HAP-1 (cell line): ENCODE measurements around the gene FMNL2.

Source experiments
- DNase-seq, 2 experiments: peaks; one replicate each; pipeline ENCODE4 v3.0.0-alpha.2; 2016 to 2020; ENCODE audit warnings: low spot score in 2 of 2
- H3K27me3 ChIP-seq: fragments of 250-450 bp; sonication (Bioruptor Pico); 2 replicates; pipeline ENCODE4 v1.5.1; 2020; ENCODE audit warnings: low read depth, mild to moderate bottlenecking, moderate library complexity
- H3K36me3 ChIP-seq: fragments of 250-450 bp; sonication (Bioruptor Pico); replicated peaks from 2 replicates; pipeline ENCODE4 v1.5.1; 2020; ENCODE audit warnings: mild to moderate bottlenecking
- H3K4me1 ChIP-seq: fragments of 250-450 bp; sonication (Bioruptor Pico); 2 replicates; pipeline ENCODE4 v1.5.1; 2020; ENCODE audit warnings: mild to moderate bottlenecking
- H3K4me3 ChIP-seq: fragments of 250-450 bp; sonication (Bioruptor Pico); 2 replicates; pipeline ENCODE4 v1.5.1; 2020; ENCODE audit warnings: mild to moderate bottlenecking, moderate library complexity
- H3K9me3 ChIP-seq: fragments of 250-450 bp; sonication (Bioruptor Pico); 2 replicates; pipeline ENCODE4 v1.5.1; 2020; ENCODE audit warnings: mild to moderate bottlenecking, moderate library complexity
- in situ Hi-C: fragments of 300-500 bp; cut with MboI; formaldehyde crosslinking; loops from 3 replicates; pipeline ENCODE4 v1.14.3; 2020; ENCODE audit warnings: low sequenced_read_pairs, inconsistent platforms, mixed read lengths

The FMNL2 gene

DNA sequence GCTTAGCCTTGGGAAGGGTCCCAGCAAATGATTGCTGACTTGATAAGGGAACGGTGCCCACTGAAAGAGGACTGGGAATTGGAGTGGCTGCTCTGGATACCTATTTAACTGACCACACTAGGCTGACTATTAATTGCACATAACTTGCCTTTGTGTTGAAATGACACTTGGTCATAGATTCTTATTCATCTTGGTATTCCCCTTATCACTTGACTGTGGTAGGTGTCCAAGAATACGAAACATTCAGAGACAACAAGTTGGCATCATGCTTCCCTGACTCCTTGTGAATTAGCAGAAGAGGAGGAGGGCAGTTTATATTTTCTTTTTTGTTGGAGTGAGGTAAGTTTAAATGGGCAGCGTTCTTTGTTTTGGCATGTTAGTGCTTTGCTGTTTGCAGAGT lies 13.4 kb downstream of the FMNL2 start:
- peaks cover 5% of the 10 kb centered on the region for H3K4me1 ChIP-seq
- DNase-seq = no peak
- in situ Hi-C loops = no loop called here
- no peaks in the 10 kb centered on the region for H3K9me3 ChIP-seq
- no peaks in the 10 kb centered on the region for H3K27me3 ChIP-seq
- no peaks in the 10 kb centered on the region; the same call in 1 of the 2 replicates for H3K36me3 ChIP-seq
- no peak overlapping the region for H3K4me3 ChIP-seq

DNA sequence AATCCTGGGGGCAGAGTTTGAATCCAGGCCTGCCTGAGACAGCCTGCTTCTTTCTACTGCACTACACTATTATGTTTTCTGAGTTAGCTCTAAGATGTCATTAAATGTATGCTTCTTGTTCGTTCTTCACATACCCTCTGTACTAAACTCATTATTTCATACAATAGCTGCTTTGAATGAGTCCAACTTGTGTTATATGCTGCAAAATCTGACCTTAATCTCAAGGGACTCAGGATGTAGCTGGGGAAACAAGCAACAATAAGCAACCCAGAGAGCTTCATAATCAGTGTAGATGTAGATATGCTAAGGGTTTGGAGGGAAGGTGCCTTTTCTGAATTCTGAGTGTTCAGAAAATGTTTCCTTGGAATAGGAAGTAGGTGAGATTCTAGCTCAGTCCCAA lies 14.4 kb downstream of the FMNL2 start:
- H3K27me3 ChIP-seq = no peaks in the 10 kb centered on the region
- H3K4me3 ChIP-seq = no peak overlapping the region
- no peaks in the 10 kb centered on the region for H3K9me3 ChIP-seq
- H3K4me1 ChIP-seq = peaks cover 12% of the 10 kb centered on the region
- DNase-seq = no peak
- in situ Hi-C loops = no loop called here
- H3K36me3 ChIP-seq = no peaks in the 10 kb centered on the region

DNA sequence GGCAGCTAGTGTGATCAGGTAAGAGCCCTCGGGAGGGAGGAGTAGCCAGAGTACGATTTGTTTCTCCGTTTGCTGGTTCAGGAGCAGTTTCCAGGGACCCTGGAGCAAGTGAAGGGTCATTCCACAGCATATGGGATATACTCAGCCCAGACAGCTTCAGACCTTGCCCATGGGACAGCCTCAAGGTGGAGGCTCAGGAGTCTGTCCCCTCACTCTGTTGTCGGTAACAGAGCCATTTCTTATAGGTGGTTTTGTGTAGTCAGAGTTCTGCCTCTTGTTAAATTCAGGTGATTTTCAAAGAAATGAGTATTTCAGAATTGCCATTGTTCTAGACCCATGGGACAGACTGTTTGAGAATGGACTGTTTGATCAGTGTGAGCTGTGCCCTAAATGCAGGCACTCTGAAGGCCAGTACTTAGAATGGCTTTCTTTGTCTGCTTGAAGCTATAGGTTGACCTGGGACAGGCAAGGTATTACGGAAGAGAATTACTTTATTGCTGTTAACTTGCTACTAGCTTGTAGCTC lies 15.2 kb downstream of the FMNL2 start:
- DNase-seq = no peak
- Histone ChIP-seq H3K27me3 (no peaks in the 10 kb centered on the region), H3K36me3 (no peaks in the 10 kb centered on the region), H3K4me1 (peaks cover 18% of the 10 kb centered on the region), H3K4me3 (no peak overlapping the region), H3K9me3 (no peaks in the 10 kb centered on the region)
- in situ Hi-C loops = no loop called here

DNA sequence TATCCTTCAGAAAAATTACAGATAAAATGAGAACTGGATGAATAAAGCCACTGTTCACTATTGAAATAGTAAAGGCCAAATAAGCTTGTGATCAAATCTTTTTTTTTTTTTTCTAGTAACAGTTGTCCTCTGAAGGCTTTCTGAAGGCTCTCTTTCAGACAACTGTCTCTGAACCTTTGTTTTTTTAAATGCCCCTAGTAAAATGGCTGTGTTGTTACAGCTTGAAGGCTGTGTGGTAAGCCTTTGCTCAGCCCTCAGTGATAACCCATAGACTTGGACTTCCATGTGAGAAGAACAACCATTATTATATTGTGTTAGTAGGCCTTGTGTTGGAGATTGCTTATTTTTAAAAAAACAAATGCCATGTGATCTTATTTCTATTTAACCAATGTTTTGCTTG lies 17.6 kb downstream of the FMNL2 start:
- Histone ChIP-seq H3K36me3 (no peaks in the 10 kb centered on the region), H3K27me3 (no peaks in the 10 kb centered on the region), H3K9me3 (no peaks in the 10 kb centered on the region), H3K4me3 (no peak overlapping the region), H3K4me1 (peaks cover 23% of the 10 kb centered on the region)
- no peak for DNase-seq
- in situ Hi-C loops = no loop called here

DNA sequence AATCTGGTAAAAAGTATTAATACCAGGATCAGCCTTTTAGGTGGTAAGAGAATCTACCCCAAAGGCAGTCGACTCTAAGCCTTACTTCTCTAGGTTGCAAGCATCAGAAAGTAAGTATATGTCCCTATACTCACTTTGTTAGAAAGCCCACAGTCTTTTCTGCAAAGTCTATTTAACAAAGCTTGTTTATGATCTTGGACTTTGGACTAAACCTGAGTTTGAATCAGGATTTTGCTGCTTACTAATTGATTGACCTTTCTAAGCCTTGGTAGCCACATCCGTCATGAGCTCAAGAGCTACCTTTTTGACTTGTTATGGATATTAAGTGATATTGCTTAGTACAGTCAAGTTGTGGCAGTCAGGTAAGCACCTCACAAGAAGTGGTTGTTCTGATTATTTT lies 18.4 kb downstream of the FMNL2 start:
- H3K4me1 ChIP-seq = peaks cover 23% of the 10 kb centered on the region
- in situ Hi-C loops = no loop called here
- H3K4me3 ChIP-seq = no peak overlapping the region
- H3K27me3 ChIP-seq = no peaks in the 10 kb centered on the region
- H3K36me3 ChIP-seq = no peaks in the 10 kb centered on the region
- DNase-seq = no peak
- H3K9me3 ChIP-seq = no peaks in the 10 kb centered on the region

DNA sequence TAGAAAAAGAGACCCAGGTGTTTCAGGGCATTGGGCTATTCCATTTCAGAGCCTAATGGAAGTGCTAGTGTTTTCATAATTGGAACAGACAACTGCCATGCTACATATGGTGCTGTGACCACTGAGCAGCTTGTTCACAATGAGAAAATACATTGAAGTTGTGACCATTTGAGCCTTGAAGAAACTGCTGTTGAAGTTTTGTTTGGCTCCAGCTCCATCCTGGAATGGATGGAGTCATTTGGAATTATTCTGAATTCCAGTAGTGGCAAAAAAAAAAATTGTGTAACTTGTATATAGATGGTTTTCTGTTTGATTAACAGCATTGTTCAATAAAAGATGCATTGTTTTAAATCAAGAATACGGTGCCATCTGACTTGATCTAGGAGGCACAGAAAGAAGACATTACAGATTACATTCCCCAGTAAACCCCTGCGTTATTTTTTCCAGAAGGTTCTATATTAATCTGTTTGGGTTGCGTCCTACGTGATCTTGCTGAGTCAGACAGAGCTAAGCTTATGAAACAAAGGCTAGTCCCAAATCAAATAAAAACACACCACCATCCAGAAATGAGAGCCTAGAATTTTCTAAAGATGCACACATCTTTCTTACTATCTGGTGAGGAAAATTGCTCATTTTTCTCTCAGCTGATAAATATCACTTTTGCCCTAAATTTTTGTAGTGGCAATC lies 19.2 kb downstream of the FMNL2 start:
- H3K27me3 ChIP-seq = no peaks in the 10 kb centered on the region
- in situ Hi-C loops = no loop called here
- no peak overlapping the region for H3K4me3 ChIP-seq
- no peaks in the 10 kb centered on the region for H3K9me3 ChIP-seq
- peaks cover 21% of the 10 kb centered on the region for H3K4me1 ChIP-seq
- no peaks in the 10 kb centered on the region for H3K36me3 ChIP-seq
- DNase-seq = no peak

DNA sequence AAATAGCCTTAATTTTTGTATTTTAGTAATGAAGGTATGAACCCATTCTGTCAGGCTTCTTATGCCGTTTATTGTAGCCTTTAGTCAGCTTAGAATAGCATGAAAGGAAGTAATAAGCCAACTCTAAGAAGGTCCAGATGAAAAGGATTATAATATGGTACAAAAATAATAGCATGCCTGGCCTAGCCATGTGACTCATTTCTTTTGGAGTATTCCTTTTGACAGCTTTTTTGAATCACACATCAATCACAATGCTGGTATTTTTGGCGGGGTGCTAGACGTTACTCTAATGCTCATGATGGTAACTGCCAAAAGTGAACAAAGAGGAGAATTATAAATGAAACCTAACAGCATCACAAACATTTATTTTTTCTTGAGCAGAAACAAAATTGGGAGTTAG lies 19.9 kb downstream of the FMNL2 start:
- Histone ChIP-seq H3K4me3 (no peak overlapping the region), H3K36me3 (no peaks in the 10 kb centered on the region), H3K27me3 (no peaks in the 10 kb centered on the region), H3K4me1 (peaks cover 18% of the 10 kb centered on the region), H3K9me3 (no peaks in the 10 kb centered on the region)
- in situ Hi-C loops = no loop called here
- DNase-seq = peak; percentile 37 to 82

DNA sequence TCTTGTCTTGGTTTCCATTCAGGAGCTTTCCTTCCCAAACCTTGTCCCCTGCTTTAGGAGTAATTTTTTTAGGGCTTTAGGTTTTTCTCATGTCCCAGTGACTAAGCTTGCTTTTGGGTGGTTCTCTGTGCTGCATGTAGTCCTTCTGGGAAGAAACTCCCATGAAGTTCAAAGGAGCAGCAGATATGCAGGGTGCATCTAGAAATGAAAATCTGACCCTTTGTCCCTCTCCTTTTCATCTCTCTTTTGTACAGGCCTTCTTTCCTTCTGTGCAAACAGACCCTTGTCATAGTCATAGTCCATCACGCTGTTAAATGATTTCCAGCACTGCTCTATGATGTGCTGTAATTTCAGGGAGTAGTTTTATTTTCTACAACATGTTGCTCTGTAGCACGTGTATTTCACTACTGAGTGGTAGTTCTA lies 20.4 kb downstream of the FMNL2 start:
- in situ Hi-C loops = no loop called here
- H3K9me3 ChIP-seq = no peaks in the 10 kb centered on the region
- peaks cover 18% of the 10 kb centered on the region for H3K4me1 ChIP-seq
- H3K36me3 ChIP-seq = no peaks in the 10 kb centered on the region
- no peak overlapping the region for H3K4me3 ChIP-seq
- DNase-seq = no peak
- H3K27me3 ChIP-seq = no peaks in the 10 kb centered on the region

DNA sequence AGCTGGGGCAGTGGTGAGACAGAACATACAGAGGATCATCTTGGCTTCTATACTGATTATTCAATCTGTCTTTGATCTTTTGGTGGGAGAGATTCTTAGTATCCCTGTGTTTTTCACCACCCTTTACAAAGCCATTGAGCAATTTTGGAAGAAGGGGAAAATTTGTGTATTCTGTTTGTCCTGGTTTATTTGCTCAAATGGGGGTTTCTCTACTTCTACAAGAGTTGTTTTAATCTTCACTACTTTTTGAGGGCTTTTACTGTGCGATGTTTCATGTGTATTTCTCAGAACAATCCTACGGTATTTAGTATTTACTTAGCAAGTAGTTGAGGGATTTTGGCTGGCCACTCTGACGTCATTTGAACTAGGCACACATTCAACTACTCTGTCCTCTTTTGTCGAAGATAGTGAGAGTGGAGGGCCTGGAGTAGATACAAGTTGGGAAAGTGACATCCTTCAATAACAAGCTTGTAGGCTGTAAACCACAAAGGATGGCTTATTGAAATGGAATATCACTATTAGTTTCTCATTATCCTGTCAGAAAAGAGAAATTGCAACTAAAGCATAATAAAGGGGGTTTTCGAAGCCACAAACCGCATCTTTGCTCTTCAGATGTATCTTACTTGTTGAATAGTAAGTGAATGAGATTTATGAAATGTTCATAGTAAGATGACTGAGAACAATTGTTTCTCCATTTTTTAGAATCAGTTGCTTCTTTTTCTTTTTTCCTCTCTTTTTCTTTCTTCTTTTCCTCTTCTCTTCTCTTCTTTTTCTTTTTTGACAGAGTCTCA lies 24.8 kb downstream of the FMNL2 start:
- Histone ChIP-seq H3K27me3 (no peaks in the 10 kb centered on the region), H3K36me3 (no peaks in the 10 kb centered on the region), H3K4me3 (no peak overlapping the region), H3K9me3 (no peaks in the 10 kb centered on the region), H3K4me1 (peaks cover 8% of the 10 kb centered on the region)
- DNase-seq = no peak
- in situ Hi-C loops = no loop called here

DNA sequence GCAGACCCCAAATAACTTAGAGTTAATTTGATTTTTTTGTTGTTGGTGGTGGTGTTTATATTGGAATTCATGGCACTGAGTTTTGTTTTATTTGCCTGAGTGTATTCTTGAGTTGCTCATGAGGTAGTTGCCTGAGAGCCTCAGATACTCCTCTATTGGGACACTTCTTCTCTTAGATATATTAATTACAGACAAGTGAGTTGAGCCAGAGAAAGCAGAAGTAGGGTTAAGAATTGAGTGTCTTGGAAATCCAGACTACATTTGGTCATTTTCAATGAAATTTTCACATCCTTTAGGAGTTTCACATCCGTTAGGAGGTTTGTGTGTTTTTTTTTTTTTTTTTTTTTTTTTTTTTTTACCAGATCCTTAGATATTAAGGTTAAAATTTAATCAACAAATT lies 29.0 kb downstream of the FMNL2 start:
- H3K4me1 ChIP-seq = no peaks in the 10 kb centered on the region
- in situ Hi-C loops = no loop called here
- DNase-seq = no peak
- no peak overlapping the region for H3K4me3 ChIP-seq
- no peaks in the 10 kb centered on the region for H3K27me3 ChIP-seq
- H3K9me3 ChIP-seq = no peaks in the 10 kb centered on the region
- no peaks in the 10 kb centered on the region for H3K36me3 ChIP-seq

DNA sequence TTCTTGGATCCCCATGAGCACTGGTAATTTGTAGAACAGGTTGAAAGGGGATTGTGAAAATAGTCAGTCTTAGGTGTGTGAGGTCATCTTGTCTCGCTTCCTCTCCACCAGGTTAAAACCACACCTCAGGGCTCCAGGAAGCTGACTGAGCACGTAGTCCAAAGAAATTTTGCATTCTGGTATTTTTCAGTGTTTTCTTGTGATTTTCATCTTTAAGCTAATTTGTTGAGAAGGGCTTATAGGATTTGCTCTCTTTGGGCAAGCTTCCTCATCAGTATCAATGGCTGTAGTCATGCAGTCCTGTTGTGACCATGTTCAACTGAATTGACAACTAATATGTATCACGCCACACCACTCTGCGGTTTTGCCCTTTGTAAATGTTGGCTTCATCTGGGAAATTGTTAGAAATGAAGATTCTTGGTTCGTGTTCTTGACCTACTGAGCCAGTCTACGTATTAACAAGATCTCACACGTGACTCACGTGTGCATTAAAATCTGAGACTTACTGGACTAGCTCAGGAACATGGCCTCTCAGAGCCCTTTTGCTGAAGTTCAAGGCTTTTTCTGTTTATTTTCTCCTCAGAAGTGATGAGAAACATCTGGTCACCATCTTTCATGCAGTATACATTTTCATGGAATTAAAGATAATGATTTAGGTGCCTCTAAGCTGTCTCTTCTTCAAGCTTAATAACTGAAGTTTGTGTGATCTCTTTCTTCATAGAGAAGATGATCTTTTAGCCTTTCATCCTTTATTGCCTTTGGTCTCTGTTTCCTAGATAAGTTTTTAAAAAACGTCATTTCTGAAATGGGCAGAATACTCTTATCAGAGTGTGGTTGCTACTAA lies 32.8 kb downstream of the FMNL2 start:
- DNase-seq = no peak
- no peaks in the 10 kb centered on the region for H3K27me3 ChIP-seq
- no peak overlapping the region for H3K4me3 ChIP-seq
- H3K9me3 ChIP-seq = no peaks in the 10 kb centered on the region
- H3K4me1 ChIP-seq = no peaks in the 10 kb centered on the region
- no peaks in the 10 kb centered on the region for H3K36me3 ChIP-seq
- in situ Hi-C loops = no loop called here

DNA sequence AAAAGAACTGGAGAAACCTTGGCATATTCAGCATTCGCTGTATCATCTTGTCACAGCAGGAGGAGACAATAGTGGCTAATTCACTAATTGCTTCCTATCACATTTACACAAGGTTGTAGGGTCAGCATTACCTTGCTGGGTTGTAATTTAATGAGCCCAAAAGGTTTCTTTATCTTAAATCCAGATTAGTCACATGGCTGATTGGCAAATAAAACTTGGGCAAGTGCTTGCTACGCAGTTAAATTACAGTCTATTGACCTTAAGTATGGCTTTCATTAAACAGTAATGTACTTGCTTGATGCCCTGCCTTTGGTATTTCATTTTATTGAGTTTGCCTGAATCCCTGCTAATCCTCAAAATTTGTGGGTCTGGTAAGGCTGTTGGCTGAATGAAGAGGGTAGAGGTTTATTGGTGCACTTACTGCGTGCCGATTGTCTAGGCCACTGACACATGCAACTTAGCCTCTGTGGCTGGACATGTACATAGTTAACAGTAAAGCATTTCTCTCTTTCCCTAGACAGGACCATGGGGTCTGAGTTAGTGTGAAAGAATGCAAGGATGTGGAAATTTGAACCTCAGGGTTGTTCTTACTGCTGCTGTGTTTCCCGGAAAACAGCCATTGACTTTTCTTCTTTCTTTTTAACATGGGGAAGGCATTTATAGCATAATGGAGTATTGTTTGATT lies 34.3 kb downstream of the FMNL2 start:
- in situ Hi-C loops = no loop called here
- H3K4me3 ChIP-seq = no peak overlapping the region
- no peaks in the 10 kb centered on the region for H3K4me1 ChIP-seq
- H3K36me3 ChIP-seq = no peaks in the 10 kb centered on the region
- H3K27me3 ChIP-seq = no peaks in the 10 kb centered on the region
- no peaks in the 10 kb centered on the region for H3K9me3 ChIP-seq
- no peak for DNase-seq

DNA sequence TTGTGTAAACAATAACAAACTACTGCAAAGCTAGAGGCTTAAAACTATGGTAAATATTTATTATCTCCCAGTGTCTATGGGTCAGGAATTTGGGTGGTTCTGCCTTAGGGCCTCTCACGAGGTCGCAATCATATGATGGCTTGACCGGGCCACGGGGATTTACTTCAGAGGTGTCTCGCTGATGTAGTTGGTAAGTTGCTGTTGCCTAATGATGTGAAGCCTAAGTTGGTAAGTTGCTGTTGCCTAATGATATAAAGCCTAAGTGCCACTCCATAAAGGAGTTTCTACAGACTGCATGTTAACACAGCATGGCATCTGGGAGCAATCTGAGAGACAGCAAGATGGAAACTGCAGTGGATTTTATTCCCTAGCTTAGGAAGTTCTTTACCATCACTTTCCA lies 35.8 kb downstream of the FMNL2 start:
- Histone ChIP-seq H3K27me3 (no peaks in the 10 kb centered on the region), H3K9me3 (no peaks in the 10 kb centered on the region), H3K36me3 (no peaks in the 10 kb centered on the region), H3K4me1 (no peaks in the 10 kb centered on the region), H3K4me3 (no peak overlapping the region)
- no peak for DNase-seq
- in situ Hi-C loops = no loop called here
